Endodermal cell (in vitro differentiated cells): ENCODE results near the gene MACROD1. TPM values are rescaled to one million over a fixed set of nuclear protein-coding genes. Genes with fewer than 3 reads are reported as not detected.

Experiments
- DNase-seq: peaks from one replicate; pipeline ENCODE4 v3.0.0-alpha.2; 2017
- H3K27ac ChIP-seq: 2 replicates; pipeline ENCODE4 v1.5.1; 2013; ENCODE audit warnings: mild to moderate bottlenecking, low read depth, low read length, moderate library complexity
- H3K27me3 ChIP-seq: 2 replicates; pipeline ENCODE4 v1.6.1; 2013; ENCODE audit warnings: mild to moderate bottlenecking, low read length, moderate library complexity; ENCODE audit not compliant: insufficient read depth, control insufficient read depth, poor library complexity, severe bottlenecking
- H3K36me3 ChIP-seq: 2 replicates; pipeline ENCODE4 v1.7.0; 2013; ENCODE audit warnings: mild to moderate bottlenecking, low read length, moderate library complexity; ENCODE audit not compliant: control insufficient read depth, insufficient read depth
- H3K4me1 ChIP-seq: one replicate; pipeline ENCODE4 v1.7.0; 2013; ENCODE audit warnings: low read length; ENCODE audit not compliant: control insufficient read depth, insufficient read depth
- H3K4me3 ChIP-seq: 2 replicates; pipeline ENCODE4 v1.5.1; 2013; ENCODE audit warnings: mild to moderate bottlenecking, low read length, moderate library complexity
- H3K9ac ChIP-seq: 2 replicates; pipeline ENCODE4 v1.6.1; 2013; ENCODE audit warnings: mild to moderate bottlenecking, low read length, moderate library complexity; ENCODE audit not compliant: poor library complexity, severe bottlenecking; ENCODE audit errors: extremely low read depth
- H3K9me3 ChIP-seq: 2 replicates; pipeline ENCODE4 v1.6.1; 2013; ENCODE audit warnings: mild to moderate bottlenecking, low read length, moderate library complexity; ENCODE audit not compliant: control insufficient read depth
- H3K27ac Mint-ChIP-seq: 2 replicates; pipeline ENCODE4 v1.8.0; 2020; ENCODE audit warnings: mixed read lengths
- H3K27me3 Mint-ChIP-seq: 2 replicates; pipeline ENCODE4 v1.8.0; 2021; ENCODE audit warnings: mild to moderate bottlenecking, mixed read lengths; ENCODE audit not compliant: insufficient read depth
- H3K36me3 Mint-ChIP-seq: 2 replicates; pipeline ENCODE4 v1.8.0; 2020; ENCODE audit warnings: low read depth, mixed read lengths
- H3K4me1 Mint-ChIP-seq: 2 replicates; pipeline ENCODE4 v1.8.0; 2020; ENCODE audit warnings: mixed read lengths
- H3K4me3 Mint-ChIP-seq: 2 replicates; pipeline ENCODE4 v1.8.0; 2020; ENCODE audit warnings: mild to moderate bottlenecking, moderate library complexity, mixed read lengths
- H3K9me3 Mint-ChIP-seq: 2 replicates; pipeline ENCODE4 v1.8.0; 2020; ENCODE audit warnings: mild to moderate bottlenecking, mixed read lengths
- WGBS, 2 experiments: methylation state at CpG; one replicate each; pipeline versions ENCODE4 v1.1.5 to v1.1.7; 2013; ENCODE audit warnings: missing lambda C conversion rate in 2 of 2, mixed read lengths in 1 of 2; ENCODE audit not compliant: insufficient coverage in 1 of 2, insufficient read length in 1 of 2; 5-methylcytosine and 5-hydroxymethylcytosine counted together
- total RNA-seq, 2 donors: library from RNA; stranded (reverse); fragmentation: NEBNext Ultra II Directional in 1 of 2; extraction: Animal tissue kit (Norgen Biotek cat#: 25700) in 1 of 2; gene quantifications; 2 replicates in 1 of 2; 3 replicates in 1 of 2; pipeline ENCODE4 v1.2.1, GENCODE V29; 2021
- TF ChIP-seq, protein P1 (sequence below): fragments of 200-600 bp; sonication (generic); conservative IDR thresholded peaks from 2 replicates; pipeline ENCODE4 v1.5.0; 2021; ENCODE audit warnings: antibody characterized with exemption, mild to moderate bottlenecking

MACROD1 gene
- total RNA-seq, 2 donors from 2014 or later, result 23.0 to 41.9 TPM

DNA sequence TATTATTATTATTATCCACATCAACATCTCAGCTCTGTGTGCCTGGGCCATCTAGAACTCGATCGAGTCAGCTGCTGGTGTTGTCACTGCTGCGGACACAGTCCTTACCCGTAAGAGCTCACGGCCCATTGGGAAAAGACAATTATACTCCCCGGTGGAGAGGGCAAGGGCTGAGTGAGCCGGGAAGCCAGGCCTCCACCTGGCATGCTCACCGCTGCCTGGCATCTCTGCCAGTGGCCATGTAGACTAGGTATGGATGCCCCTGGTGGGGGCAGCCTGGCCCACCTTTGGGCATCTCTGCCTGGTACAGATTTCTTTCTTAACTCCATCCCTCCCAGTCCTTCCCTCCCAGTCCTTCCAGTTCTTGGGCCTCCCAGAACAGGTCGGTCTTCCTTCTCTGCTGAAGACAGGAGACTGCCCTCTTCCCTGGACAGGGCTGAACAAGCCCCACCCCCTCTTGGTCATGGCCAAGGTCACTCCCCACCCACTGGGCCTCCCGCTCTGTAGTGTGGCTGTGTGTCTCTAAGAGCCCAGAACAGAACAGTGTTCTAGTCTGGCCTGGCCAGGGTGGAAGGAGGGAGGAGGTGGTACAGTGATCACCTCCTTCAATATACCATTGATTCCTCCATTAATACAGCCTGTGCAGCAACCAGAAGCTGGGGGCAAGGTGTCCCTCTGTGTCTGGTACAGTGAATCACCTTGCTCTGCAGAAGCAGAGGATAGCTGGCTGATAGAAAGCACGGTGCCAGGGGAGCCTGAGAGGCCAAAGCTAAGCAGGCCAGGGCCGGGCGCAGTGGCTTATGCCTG lies 72.5 kb downstream of the MACROD1 start:
- Histone ChIP-seq H3K27me3 (no peaks in the 10 kb centered on the region), H3K9ac (no peak overlapping the region), H3K27ac (no peak overlapping the region), H3K9me3 (no peaks in the 10 kb centered on the region), H3K4me1 (no peaks in the 10 kb centered on the region), H3K36me3 (no peaks in the 10 kb centered on the region), H3K4me3 (no peak overlapping the region)
- Mint-ChIP-seq H3K4me1 (peaks cover 3% of the 10 kb centered on the region), H3K36me3 (no peaks in the 10 kb centered on the region), H3K27me3 (peaks cover 21% of the 10 kb centered on the region), H3K27ac (no peak overlapping the region), H3K4me3 (no peak overlapping the region), H3K9me3 (no peaks in the 10 kb centered on the region)
- DNase-seq, result no peak
- 78 to 79% methylated on average over 8 to 13 of the region's 13 CpGs for WGBS, 2 experiments
- TF ChIP-seq, protein P1, sequence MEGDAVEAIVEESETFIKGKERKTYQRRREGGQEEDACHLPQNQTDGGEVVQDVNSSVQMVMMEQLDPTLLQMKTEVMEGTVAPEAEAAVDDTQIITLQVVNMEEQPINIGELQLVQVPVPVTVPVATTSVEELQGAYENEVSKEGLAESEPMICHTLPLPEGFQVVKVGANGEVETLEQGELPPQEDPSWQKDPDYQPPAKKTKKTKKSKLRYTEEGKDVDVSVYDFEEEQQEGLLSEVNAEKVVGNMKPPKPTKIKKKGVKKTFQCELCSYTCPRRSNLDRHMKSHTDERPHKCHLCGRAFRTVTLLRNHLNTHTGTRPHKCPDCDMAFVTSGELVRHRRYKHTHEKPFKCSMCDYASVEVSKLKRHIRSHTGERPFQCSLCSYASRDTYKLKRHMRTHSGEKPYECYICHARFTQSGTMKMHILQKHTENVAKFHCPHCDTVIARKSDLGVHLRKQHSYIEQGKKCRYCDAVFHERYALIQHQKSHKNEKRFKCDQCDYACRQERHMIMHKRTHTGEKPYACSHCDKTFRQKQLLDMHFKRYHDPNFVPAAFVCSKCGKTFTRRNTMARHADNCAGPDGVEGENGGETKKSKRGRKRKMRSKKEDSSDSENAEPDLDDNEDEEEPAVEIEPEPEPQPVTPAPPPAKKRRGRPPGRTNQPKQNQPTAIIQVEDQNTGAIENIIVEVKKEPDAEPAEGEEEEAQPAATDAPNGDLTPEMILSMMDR, result no peak

DNA sequence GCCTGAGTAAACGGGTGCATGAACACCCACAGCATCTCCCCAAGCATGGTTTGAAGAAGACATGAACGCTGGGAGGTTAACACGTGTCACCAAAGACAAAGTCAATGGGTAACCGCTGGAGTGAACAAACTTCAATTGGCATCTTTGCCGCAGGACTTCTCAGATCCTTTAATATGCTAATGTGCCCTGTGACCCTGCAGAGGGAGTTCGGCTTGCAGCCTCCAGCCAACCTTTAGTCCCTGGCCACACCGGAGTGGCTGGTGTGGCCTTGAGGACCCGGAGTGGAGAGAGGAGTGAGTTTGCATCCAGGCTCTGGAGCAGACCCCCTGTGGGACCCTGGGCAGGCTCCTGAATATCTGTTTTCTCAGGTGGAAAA lies 73.2 kb downstream of the MACROD1 start:
- H3K36me3 ChIP-seq, result no peaks in the 10 kb centered on the region
- no peaks in the 10 kb centered on the region for H3K9me3 Mint-ChIP-seq
- no peak overlapping the region for H3K9ac ChIP-seq
- no peak overlapping the region for H3K4me3 ChIP-seq
- no peak overlapping the region for H3K27ac ChIP-seq
- H3K4me1 ChIP-seq, result no peaks in the 10 kb centered on the region
- H3K27me3 ChIP-seq, result no peaks in the 10 kb centered on the region
- peaks cover 16% of the 10 kb centered on the region for H3K27me3 Mint-ChIP-seq
- peaks cover 4% of the 10 kb centered on the region for H3K4me1 Mint-ChIP-seq
- no peak for DNase-seq
- no peaks in the 10 kb centered on the region for H3K36me3 Mint-ChIP-seq
- 26 to 43% methylated on average over 7 to 8 of the region's 8 CpGs for WGBS, 2 experiments
- H3K9me3 ChIP-seq, result no peaks in the 10 kb centered on the region
- no peak overlapping the region for H3K4me3 Mint-ChIP-seq
- TF ChIP-seq, protein P1, result no peak
- no peak overlapping the region for H3K27ac Mint-ChIP-seq

DNA sequence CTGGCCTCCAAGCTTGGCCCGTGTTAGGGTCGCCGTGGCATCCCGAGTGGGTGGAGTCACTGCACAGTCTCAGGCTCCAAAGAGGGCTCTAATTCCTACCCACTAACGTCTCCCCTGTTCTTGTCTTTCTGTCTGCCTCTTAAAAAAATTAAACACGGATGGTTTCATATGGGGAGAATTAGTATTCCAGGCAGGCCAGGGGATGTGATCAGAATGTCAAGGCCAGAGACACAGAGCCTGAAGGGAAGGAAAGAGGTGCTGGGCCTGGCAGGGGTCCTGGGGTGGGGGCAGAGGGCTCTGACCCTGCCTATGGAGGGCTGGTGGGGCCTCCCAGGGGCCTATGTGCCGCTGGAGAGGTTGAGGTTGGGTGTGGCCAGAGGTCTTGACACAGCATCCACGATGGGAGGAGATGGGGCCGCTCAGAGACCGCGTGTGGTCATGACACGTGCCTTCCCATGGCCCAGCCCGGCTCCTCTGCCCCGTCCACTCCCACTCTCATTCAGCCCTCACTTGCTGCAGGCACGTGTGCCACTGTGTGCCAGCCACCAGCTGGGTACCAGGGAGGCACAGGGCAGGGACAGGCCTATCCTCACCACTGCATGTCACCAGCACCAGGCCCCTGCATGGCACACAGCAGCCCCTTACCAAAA lies 73.7 kb downstream of the MACROD1 start:
- H3K36me3 ChIP-seq, result no peaks in the 10 kb centered on the region
- no peak overlapping the region for H3K4me3 Mint-ChIP-seq
- H3K4me3 ChIP-seq, result no peak overlapping the region
- no peaks in the 10 kb centered on the region for H3K9me3 ChIP-seq
- DNase-seq, result no peak
- TF ChIP-seq, protein P1, result no peak
- H3K27me3 ChIP-seq, result no peaks in the 10 kb centered on the region
- peaks cover 16% of the 10 kb centered on the region for H3K27me3 Mint-ChIP-seq
- H3K27ac ChIP-seq, result no peak overlapping the region
- H3K4me1 Mint-ChIP-seq, result peaks cover 4% of the 10 kb centered on the region
- no peaks in the 10 kb centered on the region for H3K9me3 Mint-ChIP-seq
- H3K4me1 ChIP-seq, result no peaks in the 10 kb centered on the region
- H3K36me3 Mint-ChIP-seq, result no peaks in the 10 kb centered on the region
- H3K27ac Mint-ChIP-seq, result no peak overlapping the region
- WGBS, 2 experiments, result 70 to 80% methylated on average over 5 to 15 of the region's 15 CpGs
- no peak overlapping the region for H3K9ac ChIP-seq
